H9 (cell line): ENCODE results near the gene RNF214. TPM values are rescaled to one million over a fixed set of nuclear protein-coding genes. Genes with fewer than 3 reads are reported as not detected.

Experiments used
- DNase-seq: peaks from one replicate; pipeline ENCODE4 v3.0.0-alpha.2; 2017
- H2AFZ ChIP-seq: one replicate; pipeline ENCODE4 v1.6.1; 2013; ENCODE audit warnings: mild to moderate bottlenecking, low read length, control low read depth, moderate library complexity
- H2AK5ac ChIP-seq: 2 replicates; pipeline ENCODE4 v1.6.1; 2013; ENCODE audit warnings: low read length, control low read depth, mixed read lengths; ENCODE audit not compliant: insufficient read length
- H2BK120ac ChIP-seq: one replicate; pipeline ENCODE4 v1.6.1; 2013; ENCODE audit warnings: low read depth, mild to moderate bottlenecking, low read length, control low read depth, inconsistent platforms; ENCODE audit not compliant: poor library complexity, severe bottlenecking
- H2BK12ac ChIP-seq: 2 replicates; pipeline ENCODE4 v1.6.1; 2013; ENCODE audit warnings: low read length, control low read depth, mixed read lengths, low read depth; ENCODE audit not compliant: insufficient read length
- H2BK15ac ChIP-seq: 2 replicates; pipeline ENCODE4 v1.6.1; 2013; ENCODE audit warnings: low read depth, low read length, control low read depth
- H2BK20ac ChIP-seq: one replicate; pipeline ENCODE4 v1.6.1; 2013; ENCODE audit warnings: low read depth, mild to moderate bottlenecking, low read length, control low read depth, inconsistent platforms; ENCODE audit not compliant: poor library complexity, severe bottlenecking
- H2BK5ac ChIP-seq: 2 replicates; pipeline ENCODE4 v1.6.1; 2013; ENCODE audit warnings: low read length, control low read depth, mixed read lengths; ENCODE audit not compliant: insufficient read length
- H3K14ac ChIP-seq: 2 replicates; pipeline ENCODE4 v1.6.1; 2013; ENCODE audit warnings: low read length, control low read depth; ENCODE audit not compliant: insufficient read depth
- H3K18ac ChIP-seq: 2 replicates; pipeline ENCODE4 v1.6.1; 2013; ENCODE audit warnings: low read depth, mild to moderate bottlenecking, mixed read lengths, low read length, control low read depth; ENCODE audit not compliant: insufficient read length
- H3K23ac ChIP-seq: 2 replicates; pipeline ENCODE4 v1.6.1; 2013; ENCODE audit warnings: low read length, control low read depth, mixed read lengths, low read depth; ENCODE audit not compliant: insufficient read length
- H3K23me2 ChIP-seq: 2 replicates; pipeline ENCODE4 v1.6.1; 2013; ENCODE audit warnings: low read depth, mild to moderate bottlenecking, mixed read lengths, low read length, control low read depth; ENCODE audit not compliant: insufficient read length, poor library complexity, severe bottlenecking
- H3K27ac ChIP-seq: 2 replicates; pipeline ENCODE4 v1.5.1; 2013; ENCODE audit warnings: low read length, control low read depth, mixed read lengths, low read depth; ENCODE audit not compliant: insufficient read length
- H3K27me3 ChIP-seq: 2 replicates; pipeline ENCODE4 v1.6.1; 2013; ENCODE audit warnings: low read length, control low read depth, inconsistent platforms; ENCODE audit not compliant: insufficient read depth
- H3K4ac ChIP-seq: 2 replicates; pipeline ENCODE4 v1.6.1; 2013; ENCODE audit warnings: low read depth, mild to moderate bottlenecking, control low read depth, inconsistent platforms, low read length, moderate library complexity
- H3K4me1 ChIP-seq: 2 replicates; pipeline ENCODE4 v1.6.1; 2013; ENCODE audit warnings: low read length, control low read depth, inconsistent platforms; ENCODE audit not compliant: insufficient read depth
- H3K4me2 ChIP-seq: 2 replicates; pipeline ENCODE4 v1.6.1; 2013; ENCODE audit warnings: low read length, control low read depth, mixed read lengths; ENCODE audit not compliant: insufficient read length, insufficient read depth
- H3K56ac ChIP-seq: 2 replicates; pipeline ENCODE4 v1.6.1; 2013; ENCODE audit warnings: low read depth, mild to moderate bottlenecking, mixed read lengths, low read length, control low read depth; ENCODE audit not compliant: insufficient read length
- H3K79me1 ChIP-seq: 2 replicates; pipeline ENCODE4 v1.6.1; 2013; ENCODE audit warnings: low read depth, mild to moderate bottlenecking, moderate library complexity, low read length, control low read depth, inconsistent platforms; ENCODE audit not compliant: insufficient read depth, poor library complexity, severe bottlenecking
- H3K79me2 ChIP-seq: 2 replicates; pipeline ENCODE4 v1.6.1; 2013; ENCODE audit warnings: low read length, control low read depth, inconsistent platforms; ENCODE audit not compliant: insufficient read depth
- H3K9ac ChIP-seq: 2 replicates; pipeline ENCODE4 v1.6.1; 2013; ENCODE audit warnings: low read length, control low read depth, mixed read lengths; ENCODE audit not compliant: insufficient read length; ENCODE audit errors: extremely low read depth
- H3K9me3 ChIP-seq: one replicate; pipeline ENCODE4 v1.6.1; 2013; ENCODE audit warnings: low read depth, low read length, inconsistent platforms; ENCODE audit not compliant: control insufficient read depth
- H3T11ph ChIP-seq: one replicate; pipeline ENCODE4 v1.6.1; 2013; ENCODE audit warnings: mild to moderate bottlenecking, low read length, control low read depth, inconsistent platforms
- H4K20me1 ChIP-seq: one replicate; pipeline ENCODE4 v1.6.1; 2013; ENCODE audit not compliant: control insufficient read depth, insufficient read length, insufficient read depth
- H4K5ac ChIP-seq: 2 replicates; pipeline ENCODE4 v1.6.1; 2013; ENCODE audit warnings: low read depth, mild to moderate bottlenecking, mixed read lengths, low read length, control low read depth; ENCODE audit not compliant: insufficient read length
- H4K8ac ChIP-seq: replicated peaks from 2 replicates; pipeline ENCODE4 v1.6.1; 2013; ENCODE audit warnings: low read length, control low read depth, mixed read lengths, low read depth; ENCODE audit not compliant: insufficient read length
- H4K91ac ChIP-seq: 2 replicates; pipeline ENCODE4 v1.6.1; 2013; ENCODE audit warnings: low read depth, mild to moderate bottlenecking, moderate library complexity, mixed read lengths, low read length, control low read depth; ENCODE audit not compliant: insufficient read length
- H3K27ac Mint-ChIP-seq, 3 experiments: 2 replicates in 2 of 3; 3 replicates in 1 of 3; pipeline ENCODE4 v1.8.0; 2020 to 2021; ENCODE audit warnings: mixed read lengths in 3 of 3, mild to moderate bottlenecking in 1 of 3, moderate library complexity in 1 of 3
- H3K27me3 Mint-ChIP-seq: 2 replicates; pipeline ENCODE4 v1.8.0; 2021; ENCODE audit warnings: low read depth, mild to moderate bottlenecking, moderate library complexity, mixed read lengths
- H3K36me3 Mint-ChIP-seq, 3 experiments: 2 replicates in 2 of 3; 3 replicates in 1 of 3; pipeline ENCODE4 v1.8.0; 2020 to 2021; ENCODE audit warnings: low read depth in 3 of 3, mixed read lengths in 3 of 3; ENCODE audit not compliant: insufficient read depth in 1 of 3
- H3K4me1 Mint-ChIP-seq, 2 experiments: 2 replicates each; pipeline ENCODE4 v1.8.0; 2020; ENCODE audit warnings: mixed read lengths in 2 of 2
- H3K4me3 Mint-ChIP-seq, 2 experiments: 2 replicates in 1 of 2; 3 replicates in 1 of 2; pipeline ENCODE4 v1.8.0; 2020 to 2021; ENCODE audit warnings: mild to moderate bottlenecking in 2 of 2, mixed read lengths in 2 of 2, moderate library complexity in 1 of 2
- H3K9me3 Mint-ChIP-seq, 2 experiments: 2 replicates in 1 of 2; 3 replicates in 1 of 2; pipeline ENCODE4 v1.8.0; 2020; ENCODE audit warnings: mild to moderate bottlenecking in 2 of 2, mixed read lengths in 2 of 2, moderate library complexity in 1 of 2
- WGBS: extraction: QIAGEN DNeasy Blood & Tissue Kit; methylation state at CpG from one replicate; pipeline ENCODE4 v1.1.7; 2013; ENCODE audit warnings: missing lambda C conversion rate, low lambda C conversion rate, mixed read lengths; ENCODE audit not compliant: insufficient read length; ENCODE audit errors: extremely low coverage; 5-methylcytosine and 5-hydroxymethylcytosine counted together
- total RNA-seq: library from RNA; stranded (reverse); gene quantifications from 2 replicates; pipeline ENCODE4 v1.2.1, GENCODE V29; 2021
- TF ChIP-seq, protein P1 (sequence below): fragments of 200-600 bp; sonication (generic); conservative IDR thresholded peaks from 3 replicates; pipeline ENCODE4 v1.8.0; 2021; ENCODE audit warnings: antibody characterized with exemption, mild to moderate bottlenecking

RNF214 gene
- total RNA-seq, 1 experiment from 2014 or later, result 26.0 TPM

DNA sequence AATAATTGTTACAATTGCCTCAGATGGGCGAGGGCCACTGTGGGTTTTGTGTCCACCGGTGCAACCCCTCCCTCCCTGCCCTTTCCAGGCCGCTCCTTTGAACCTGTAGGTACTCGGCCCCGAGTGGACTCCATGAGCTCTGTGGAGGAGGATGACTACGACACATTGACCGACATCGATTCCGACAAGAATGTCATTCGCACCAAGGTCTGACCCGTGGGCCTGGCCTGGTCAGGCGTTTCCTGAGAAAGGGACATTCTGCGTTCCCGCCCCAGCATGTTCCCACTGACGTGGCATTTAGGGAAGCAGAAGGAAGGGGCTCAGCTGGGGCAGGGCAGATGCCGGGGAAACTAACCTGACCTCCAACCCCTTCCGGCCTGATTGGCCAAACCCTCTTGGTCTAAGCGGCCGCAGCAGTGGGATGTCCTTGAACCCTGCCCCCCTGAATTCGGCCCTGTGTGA is 43.8 kb upstream of the RNF214 start:
- Mint-ChIP-seq H3K4me1 (no peaks in the 10 kb centered on the region; a peak in 1 of 4 replicates), H3K27ac (no peak overlapping the region), H3K9me3 (no peaks in the 10 kb centered on the region), H3K36me3 (peaks cover 3 to 46% (median 30%) of the 10 kb centered on the region in 3 experiments; a peak in 6 of 7 replicates), H3K27me3 (no peaks in the 10 kb centered on the region), H3K4me3 (no peak overlapping the region)
- H2AFZ ChIP-seq, result no peak overlapping the region
- no peaks in the 10 kb centered on the region for H4K20me1 ChIP-seq
- H4K8ac ChIP-seq, result no peak overlapping the region
- no peak overlapping the region for H2BK120ac ChIP-seq
- no peak overlapping the region for H2AK5ac ChIP-seq
- H3K27me3 ChIP-seq, result no peaks in the 10 kb centered on the region
- no peak overlapping the region for H2BK20ac ChIP-seq
- no peaks in the 10 kb centered on the region for H3K79me2 ChIP-seq
- H4K5ac ChIP-seq, result no peak overlapping the region
- H2BK5ac ChIP-seq, result no peak overlapping the region
- no peak overlapping the region for H2BK15ac ChIP-seq
- no peak overlapping the region for H3K14ac ChIP-seq
- H3K56ac ChIP-seq, result no peak overlapping the region
- H3K23me2 ChIP-seq, result no peaks in the 10 kb centered on the region
- H3K79me1 ChIP-seq, result no peaks in the 10 kb centered on the region
- no peak overlapping the region for H3K9ac ChIP-seq
- no peak overlapping the region for H2BK12ac ChIP-seq
- no peaks in the 10 kb centered on the region for H3K9me3 ChIP-seq
- H3K18ac ChIP-seq, result no peak overlapping the region
- H4K91ac ChIP-seq, result no peak overlapping the region
- H3K4ac ChIP-seq, result no peak overlapping the region
- WGBS, result no CpG with 5 or more reads among the region's 20 CpGs
- no peak overlapping the region for H3K4me2 ChIP-seq
- no peak overlapping the region for H3K27ac ChIP-seq
- no peak overlapping the region for H3T11ph ChIP-seq
- H3K23ac ChIP-seq, result no peak overlapping the region
- no peaks in the 10 kb centered on the region for H3K4me1 ChIP-seq
- TF ChIP-seq, protein P1, sequence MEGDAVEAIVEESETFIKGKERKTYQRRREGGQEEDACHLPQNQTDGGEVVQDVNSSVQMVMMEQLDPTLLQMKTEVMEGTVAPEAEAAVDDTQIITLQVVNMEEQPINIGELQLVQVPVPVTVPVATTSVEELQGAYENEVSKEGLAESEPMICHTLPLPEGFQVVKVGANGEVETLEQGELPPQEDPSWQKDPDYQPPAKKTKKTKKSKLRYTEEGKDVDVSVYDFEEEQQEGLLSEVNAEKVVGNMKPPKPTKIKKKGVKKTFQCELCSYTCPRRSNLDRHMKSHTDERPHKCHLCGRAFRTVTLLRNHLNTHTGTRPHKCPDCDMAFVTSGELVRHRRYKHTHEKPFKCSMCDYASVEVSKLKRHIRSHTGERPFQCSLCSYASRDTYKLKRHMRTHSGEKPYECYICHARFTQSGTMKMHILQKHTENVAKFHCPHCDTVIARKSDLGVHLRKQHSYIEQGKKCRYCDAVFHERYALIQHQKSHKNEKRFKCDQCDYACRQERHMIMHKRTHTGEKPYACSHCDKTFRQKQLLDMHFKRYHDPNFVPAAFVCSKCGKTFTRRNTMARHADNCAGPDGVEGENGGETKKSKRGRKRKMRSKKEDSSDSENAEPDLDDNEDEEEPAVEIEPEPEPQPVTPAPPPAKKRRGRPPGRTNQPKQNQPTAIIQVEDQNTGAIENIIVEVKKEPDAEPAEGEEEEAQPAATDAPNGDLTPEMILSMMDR, result no peak
- DNase-seq, result no peak
